Activated CD4-positive, alpha-beta T cell treated with anti-CD3 and anti-CD28 coated beads for 24 hours (primary cell): Measurements from ENCODE around the gene SLC66A2.

Experiments used
- DNase-seq, 2 donors: peaks; one replicate each; pipeline ENCODE4 v3.0.0-alpha.2; 2020; ENCODE audit warnings: low read depth in 2 of 2

Gene SLC66A2

DNA sequence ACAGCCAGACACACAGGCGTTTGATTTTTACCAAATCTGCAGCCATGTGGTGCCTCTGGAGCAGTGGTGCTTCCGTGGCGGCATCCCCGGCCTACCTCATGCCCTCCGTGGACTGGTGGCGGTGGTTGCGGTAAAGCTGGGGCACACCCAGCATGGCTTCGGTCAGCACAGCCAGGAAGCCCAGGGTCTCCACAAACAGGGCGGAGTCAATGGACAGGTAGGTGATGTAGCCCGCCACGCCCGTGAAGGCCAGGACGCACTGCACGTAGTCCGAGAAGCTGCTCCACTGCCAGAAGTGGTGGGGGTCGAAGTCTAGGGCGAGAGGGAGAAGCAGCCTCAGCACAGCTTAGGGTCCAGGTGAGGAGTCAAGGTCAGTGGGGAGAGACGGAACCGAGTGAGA lies 32.4 kb downstream of the SLC66A2 start:
- DNase-seq, result no peak

DNA sequence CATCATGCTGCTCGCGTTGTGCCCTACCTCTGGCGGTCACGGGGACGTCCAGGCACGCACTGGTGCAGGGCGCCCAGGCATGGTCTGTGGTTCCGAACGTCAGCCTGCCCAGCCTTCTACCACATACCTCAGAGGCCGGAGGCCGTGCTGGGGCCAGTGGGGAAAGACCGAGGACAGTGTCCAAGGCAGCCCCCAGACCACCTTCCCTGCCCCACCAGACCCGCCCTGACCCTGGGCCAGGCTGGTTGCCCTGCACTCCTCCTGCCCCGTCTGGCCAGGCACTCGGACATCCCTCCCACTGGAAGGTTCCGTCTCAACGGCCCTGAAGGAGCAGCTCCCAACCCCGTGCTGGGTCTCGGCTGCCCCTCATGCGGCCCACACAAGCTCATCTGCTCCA lies 32.8 kb downstream of the SLC66A2 start:
- DNase-seq, result no peak

DNA sequence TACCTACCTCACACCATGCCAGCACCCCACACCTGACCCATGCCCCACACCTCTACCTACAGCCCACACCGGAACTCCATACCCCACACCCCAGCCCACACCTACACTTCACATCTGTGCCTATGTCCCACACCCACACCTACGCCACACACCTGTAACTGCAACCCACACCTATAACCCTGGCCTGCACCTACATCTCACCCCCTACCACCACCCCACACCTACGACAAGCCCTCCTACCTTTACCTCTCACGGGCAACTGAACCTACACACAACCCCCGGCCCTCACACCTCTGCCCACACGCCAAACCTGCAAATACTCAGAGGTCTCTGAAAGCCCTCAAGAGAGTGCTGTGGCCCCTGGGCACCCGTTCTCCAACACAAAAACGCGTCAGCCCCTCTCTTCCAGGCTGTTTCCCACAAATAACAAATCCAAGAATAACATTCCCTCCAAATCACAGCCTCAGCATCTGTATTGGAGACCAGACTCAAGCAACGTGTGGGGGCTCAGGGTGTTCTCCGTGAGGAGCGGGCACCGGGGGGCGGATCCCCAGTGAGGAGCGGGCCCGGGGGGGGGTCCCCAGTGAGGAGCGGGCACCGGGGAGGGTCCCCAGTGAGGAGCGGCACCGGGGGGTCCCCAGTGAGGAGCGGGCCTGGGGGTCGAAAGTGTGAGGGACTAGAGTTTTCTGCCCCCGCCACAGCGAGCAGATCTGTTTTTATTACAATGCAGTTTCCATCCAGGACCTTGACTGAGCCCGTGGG lies 33.4 kb downstream of the SLC66A2 start:
- DNase-seq, result no peak

DNA sequence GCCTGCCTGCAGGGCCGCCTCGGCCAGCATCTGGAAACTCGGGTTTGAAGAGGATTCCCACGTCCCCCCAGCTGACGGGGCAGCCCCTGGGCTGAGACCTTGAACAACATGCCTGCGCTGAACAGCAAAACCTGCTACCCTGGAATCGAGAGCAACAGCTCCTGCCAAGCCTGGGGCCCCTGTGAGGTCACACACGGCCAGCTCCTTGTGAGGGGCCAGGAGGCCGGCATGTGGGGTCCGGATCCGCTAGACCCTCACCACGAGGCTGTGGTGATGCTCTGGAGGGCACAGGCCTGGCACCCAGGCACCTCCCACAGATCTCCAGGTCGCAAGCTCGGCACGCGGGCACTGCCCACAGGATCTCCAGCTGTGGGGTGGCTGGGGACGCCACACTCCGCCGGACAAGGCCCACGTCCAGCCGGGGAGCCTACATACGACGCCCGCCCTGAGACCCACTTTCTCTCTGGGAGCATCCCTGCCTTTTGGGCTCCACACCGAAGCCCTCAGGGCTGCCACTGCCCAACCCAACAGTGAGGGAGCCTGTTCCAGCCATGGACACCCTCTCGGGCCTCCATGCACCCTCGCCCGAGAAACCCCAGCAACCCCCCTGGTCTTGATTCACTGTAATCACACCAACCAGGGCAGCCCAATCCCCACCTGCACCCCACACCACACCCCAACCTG lies 34.1 kb downstream of the SLC66A2 start:
- DNase-seq, result no peak

DNA sequence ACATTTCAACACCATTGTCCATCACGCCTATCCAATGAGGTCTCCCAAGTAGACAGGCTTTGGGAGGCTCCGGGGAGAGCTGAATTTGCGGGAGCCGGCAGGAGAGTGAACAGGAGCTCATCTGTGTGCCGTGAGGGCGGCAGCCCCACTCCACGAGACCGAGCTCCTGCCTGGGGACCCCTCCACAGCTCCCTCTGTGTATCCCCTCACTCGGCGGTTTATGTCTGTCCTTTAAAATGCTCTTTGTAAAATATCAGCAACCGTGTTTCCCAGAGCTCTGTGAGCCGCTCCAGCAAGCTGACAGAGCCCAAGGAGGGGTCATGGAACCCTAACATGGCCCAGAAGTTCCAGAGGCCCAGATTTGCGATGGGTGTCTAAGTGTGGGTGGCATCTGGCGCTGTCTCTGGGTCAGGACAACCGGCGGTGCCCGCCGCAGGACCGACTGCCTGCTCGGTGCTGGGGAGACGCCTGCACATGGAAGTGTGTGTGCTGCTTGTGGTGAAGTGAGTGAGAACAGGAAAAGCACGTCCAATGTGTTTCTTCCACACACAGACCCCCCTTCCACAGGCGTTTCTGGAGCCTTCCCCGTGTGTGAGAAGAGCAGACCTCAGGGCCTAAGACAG lies 34.8 kb downstream of the SLC66A2 start:
- no peak for DNase-seq

DNA sequence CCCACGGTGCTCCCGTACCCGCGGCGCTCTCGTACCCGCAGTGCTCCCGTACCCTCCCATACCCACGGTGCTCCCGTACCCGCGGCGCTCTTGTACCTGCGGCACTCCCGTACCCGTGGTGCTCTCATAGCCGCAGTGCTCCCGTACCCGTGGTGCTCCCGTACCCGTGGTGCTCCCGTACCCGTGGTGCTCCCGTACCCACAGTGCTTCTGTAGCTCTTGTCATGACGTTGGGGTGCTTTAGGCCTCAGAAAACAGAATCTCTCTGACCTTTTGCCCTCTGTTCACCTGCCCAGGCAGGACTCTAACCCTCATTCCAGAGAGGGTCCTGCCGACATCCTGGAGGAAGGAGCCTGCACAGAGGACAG lies 35.3 kb downstream of the SLC66A2 start:
- DNase-seq, result no peak

DNA sequence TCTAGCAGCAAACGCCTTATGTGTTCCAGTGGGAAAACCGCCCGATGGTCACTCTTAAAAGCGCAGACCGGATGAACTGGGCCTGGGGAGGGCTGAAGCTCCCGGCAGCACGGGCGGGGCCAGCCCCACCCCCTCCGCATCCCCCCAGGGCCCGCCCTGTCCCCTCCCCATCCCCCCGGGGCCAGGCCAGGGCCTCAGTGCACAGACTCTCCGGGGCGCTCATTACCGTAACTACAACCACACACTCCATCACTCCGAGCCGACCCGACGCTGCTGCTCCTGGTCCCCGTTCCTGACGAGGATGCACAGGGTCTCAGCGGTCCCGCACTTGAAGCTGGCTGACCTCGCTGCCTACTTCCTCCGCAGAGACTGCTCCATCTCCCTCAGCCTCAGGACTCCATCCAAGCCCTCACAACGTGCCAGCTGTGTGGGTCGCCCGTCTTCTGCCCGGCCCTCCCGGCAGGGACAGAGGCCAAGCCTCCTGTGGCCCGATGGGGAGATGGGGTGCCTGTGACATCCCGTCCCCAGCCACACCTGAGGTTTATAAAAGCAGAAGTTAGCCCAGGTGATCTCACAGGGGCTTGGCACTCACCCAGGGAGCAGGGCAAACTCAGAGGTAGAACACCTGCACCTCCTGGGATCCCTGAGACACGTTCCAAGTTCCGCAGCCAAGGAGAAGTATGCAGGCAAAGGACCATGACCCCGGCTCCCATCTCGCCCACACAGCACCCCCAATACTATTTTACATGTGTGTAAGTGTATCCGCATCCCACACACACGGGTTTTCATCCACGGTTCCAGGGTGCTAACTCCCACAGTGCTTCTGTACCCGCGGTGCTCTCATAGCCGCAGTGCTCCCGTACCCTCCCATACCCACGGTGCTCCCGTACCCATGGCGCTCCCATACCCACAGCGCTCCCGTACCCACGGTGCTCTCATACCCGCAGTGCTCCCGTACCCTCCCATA lies 36.0 kb downstream of the SLC66A2 start:
- no peak for DNase-seq

DNA sequence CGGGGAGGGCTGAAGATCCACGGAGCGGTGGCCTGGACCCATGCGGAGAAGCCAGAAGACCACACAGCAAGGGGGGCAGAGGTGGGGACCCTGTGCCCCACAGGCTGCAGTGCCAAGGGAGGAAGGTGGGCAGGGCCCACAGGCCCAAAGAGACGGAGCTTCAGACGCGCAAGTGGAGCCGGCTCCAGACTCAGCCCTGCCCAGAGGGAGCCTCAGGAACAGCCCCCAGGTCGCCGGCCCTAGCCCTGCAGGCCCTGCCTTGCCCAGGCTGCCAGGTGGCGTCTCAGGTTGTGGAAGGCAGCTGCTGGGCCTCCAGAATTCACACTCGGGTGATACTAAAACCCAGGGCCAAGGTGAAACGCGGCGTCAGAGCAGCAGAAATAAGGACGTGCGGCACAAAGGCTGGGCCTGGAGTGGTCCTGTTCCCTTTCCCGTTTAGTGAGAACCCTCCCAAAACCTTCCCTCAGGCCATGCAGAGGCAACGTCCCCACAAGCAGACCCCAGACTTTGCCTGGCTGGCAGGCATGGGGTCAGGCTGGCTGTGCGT lies 36.8 kb downstream of the SLC66A2 start:
- DNase-seq, result no peak

DNA sequence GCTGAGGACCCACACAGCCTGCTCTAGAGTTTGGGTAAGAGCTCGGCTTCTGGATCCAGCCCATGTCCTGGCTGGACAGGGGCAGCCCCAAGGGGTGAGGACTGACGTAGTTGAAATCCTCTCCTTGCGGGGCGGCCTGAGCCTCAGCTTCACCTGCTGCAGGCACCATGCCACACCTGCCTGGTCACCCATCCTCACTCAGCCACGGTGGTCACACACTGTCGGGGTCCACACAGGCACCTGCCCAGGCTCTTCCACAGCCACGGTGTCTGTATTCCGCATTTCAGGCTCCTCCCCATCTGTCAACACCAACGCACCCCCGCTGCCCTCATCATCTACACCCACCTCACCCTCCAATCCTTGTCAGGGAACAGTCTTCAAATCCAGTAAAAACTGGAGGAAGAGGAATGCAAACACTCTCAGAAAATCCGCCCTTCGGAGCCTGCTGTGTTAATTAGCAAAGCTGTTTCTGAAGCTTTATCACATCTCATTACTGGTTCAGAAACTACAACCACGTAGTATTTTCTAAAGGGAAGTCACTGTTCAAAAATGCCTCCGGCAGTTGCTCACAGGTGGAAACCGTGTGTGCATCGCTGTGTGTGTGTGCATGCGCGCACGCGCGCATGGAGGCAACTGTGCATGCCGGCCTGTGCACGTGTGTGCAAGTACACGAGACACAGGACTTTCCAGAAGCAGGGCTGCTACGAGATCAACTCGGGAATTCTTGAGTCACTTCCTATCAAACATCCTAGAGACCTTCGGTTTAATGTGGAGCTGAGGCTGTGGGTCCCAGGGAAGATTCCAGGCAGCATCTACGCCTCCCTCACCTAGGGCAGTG lies 38.2 kb downstream of the SLC66A2 start:
- no peak for DNase-seq

DNA sequence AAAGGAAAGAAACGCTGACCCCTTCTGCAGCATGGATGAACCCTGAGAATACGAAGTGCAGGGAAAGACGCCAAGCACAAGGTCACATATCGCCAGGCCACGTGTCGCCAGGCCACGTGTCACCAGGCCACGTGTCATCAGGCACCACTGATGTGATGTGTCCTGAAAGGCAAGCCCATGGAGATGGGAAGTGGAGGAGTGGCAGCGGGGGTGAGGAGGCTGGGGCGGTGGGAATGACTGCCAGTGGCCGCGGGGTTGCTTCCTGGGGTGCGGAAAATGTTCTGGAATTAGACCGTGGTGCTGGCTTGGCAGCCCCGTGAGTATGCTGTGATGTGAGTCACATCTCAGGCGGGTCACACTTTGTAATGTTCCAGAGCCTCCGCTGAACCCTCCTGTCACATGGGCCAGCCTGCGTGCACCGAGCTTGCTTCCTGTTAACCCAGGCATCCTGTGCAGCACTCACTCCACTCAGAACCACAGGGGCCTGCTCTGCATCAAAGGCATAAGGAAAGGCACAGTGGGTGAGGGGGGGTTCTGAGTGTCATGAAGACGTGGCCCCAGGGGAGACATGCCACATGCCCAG lies 39.0 kb downstream of the SLC66A2 start:
- DNase-seq, result no peak

DNA sequence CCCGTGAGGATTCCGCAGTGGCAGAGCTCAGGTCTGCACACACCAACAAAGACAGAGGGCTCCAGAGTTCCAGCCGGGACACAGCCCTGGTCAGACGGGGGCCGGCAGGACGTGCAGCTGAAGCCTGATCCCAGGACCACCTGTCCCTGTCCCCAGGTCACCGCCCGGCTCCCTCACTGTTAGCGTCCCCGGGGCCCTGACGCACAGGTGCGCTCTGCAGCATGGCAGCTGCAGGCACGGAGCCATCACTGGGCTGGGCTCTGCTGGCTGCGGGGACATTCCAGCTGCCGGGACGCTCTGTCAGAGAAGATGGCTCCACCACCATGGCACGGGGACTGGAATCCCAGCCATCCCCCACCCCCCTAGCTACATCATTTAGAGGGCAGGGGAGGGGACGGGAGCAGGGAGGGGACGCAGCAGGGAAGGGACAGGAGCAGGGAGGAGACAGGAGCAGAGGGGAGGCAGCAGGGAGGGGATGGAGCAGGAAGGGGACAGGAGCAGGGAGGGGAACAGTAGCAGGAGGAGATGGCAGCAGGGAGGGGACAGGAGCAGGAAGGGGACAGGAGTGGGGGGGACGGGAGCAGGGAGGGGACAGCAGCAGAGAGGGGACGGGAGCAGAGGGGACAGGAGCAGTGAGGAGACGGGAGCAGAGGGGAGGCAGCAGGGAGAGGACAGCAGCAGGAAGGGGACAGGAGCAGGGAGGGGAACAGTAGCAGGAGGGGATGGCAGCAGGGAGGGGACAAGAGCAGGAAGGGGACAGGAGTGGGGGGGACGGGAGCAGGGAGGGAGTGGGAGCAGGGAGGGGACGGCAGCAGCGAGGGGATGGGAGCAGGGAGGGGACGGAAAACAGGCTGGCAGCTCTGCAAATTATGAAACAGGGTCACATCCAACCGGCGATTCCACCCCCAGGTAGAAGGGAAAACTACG lies 39.8 kb downstream of the SLC66A2 start:
- DNase-seq, result no peak

DNA sequence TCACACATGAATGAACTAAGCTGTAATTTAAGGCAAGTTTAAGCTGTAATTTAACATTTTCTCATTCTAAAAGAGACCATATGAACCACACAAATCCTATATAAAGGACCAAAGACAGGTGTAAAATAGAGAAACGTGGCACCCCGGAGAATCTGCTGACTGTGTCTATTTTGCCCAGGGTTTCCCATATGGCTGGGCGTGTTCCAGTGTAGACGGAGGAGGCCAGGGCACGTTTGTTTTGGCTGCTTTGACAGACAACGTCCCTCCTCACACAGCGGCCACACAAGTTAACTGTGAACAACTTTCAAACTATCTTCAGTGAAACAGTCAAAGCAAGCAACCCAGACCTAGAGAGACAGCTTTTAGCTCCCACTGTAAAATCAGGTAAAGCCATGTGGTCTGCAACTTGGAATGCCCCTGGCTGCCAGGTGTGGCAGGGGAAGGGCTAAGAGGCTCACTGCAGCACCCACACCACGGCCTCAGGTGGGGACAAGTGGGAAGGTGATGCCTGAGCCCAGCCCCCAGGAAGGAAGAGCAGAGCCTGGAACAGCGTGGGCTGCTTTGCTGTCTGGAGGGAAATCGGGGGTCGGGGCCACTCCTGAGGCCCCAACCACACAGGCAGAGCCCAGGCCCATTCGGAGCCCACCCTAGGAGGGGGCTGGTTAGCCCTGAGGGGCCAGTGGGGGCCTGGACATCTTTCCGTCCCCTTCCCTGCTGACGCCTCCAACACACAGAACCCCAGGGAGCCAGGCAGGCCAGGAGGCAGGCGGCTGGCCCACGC lies 40.7 kb downstream of the SLC66A2 start:
- no peak for DNase-seq

DNA sequence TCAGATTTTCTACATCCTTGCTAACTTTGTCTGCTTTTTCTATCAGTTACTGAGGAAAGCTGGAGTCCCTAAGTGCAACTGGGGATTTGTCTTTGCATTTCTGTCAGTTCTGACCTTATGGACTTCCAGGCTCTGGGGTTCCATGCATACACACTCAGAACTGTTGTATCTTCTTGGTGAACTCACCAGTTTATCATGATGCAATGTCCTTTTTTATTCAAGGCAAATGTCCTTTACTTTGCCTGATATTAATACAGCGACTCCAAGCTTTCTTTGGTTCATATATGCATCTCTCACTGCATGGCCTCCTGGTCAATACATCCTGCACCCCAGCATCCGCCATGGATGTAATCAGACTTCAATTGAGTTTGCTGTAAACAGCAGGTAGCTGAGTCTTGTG lies 44.7 kb downstream of the SLC66A2 start:
- no peak for DNase-seq

DNA sequence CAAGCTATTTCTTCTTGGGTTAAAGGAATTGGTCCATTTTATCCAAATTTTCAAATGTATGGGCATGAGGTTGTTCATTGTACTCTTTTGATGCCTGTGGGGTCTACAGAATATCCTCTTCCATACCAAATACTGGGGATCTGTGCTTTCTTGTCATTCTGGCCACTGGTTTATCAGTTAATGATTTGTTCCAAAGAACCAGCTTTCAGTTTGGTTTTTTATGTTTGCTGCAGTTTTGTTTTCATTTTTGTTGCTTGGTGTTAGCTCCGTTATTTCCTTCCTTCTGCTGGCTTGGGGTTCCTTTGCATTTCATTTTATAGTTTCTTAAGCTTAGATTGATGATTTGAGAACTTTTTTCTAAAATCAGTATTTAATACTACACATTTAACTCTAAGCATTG lies 45.5 kb downstream of the SLC66A2 start:
- DNase-seq, result no peak

DNA sequence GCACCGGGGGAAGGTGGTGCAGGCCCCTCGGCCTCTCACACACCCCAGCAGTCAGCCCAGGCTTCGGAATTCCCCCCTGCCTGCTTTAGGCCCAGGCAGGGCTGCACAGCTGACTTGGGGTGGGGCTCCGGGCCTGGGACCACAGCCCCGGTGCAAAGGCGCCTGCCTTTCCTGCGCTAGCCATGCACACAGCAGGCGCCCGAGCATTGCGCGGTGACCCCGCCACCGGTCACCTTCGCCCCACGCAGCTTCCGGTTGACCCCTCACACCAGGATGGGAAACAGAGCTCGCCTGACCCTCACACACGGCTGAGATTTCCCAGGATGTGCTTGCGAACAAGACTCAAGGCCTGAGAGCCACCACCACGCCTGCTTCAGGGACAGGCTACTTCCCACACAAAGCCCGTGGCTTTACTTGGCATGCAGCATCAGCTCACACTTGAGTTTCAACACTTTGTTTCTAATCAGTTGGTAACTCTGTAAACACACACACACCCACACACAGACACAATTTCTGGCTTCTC lies 46.0 kb downstream of the SLC66A2 start:
- DNase-seq, result no peak

DNA sequence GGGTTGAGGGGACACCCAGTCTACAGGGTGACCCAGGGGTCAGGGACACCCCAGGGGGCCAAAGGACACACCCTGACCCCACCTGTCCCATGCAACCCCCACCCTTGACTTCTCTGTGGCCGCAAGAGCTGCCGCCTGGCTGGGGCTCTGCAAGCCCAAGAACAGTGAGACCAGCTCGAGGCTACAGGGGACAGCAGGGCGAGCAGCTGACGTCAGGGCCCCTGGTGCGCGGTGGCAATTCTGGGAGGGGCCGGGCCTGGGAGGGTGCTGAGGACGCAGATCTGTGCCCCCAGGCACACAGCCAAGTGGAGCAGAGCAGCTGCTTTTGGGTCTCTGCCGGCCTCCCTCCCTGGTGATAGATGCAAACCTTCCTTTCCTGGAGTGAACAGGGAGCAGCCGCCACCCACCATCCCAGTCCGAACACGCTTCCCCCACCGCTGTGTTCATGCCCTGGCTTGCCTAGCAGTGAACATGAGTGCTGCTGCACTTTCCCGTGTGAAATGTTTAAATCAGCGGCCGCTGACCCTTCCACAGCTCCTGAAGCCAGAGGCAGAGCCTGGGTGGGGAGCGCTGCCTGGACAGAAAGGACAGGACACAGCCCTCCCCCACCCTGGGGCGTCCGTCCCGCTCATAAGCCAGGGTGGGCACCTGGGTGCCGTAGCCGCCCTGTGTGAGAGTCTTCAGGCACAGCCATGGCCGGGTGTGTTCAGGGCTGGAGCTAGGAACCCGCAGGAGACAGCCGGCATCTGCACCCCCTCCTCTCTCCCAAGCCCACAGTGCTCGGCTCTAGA lies 46.9 kb downstream of the SLC66A2 start:
- DNase-seq, result no peak

DNA sequence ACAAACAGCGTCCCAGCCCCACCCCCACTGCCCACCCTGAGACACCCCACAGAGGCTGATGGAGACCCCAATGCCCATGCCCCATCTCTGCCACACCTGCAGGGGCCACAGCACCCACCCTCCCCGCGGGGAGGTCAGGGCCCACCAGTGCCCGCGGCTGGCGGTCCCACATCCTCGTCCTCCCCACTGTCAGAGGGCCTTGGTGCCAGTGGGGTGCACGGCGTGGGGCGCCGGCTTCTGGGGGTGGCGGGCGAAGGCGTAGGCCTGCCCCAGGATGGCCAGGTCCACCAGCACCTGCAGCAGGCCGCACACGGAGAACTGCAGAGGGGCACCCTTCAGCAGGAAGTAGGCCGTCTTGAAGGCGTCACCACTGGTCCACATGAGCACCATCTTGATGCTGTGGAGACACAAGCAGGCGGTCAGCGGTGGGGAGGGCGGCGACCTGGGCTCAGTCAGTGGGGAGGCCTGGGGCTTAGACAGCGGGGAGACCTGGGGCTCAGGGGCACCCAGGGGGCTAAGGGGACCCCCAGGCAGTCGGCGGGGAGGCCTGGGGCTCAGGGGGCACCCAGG lies 47.6 kb downstream of the SLC66A2 start:
- no peak for DNase-seq
